Measurements from ENCODE around the gene CRY2.

Gene CRY2

DNA sequence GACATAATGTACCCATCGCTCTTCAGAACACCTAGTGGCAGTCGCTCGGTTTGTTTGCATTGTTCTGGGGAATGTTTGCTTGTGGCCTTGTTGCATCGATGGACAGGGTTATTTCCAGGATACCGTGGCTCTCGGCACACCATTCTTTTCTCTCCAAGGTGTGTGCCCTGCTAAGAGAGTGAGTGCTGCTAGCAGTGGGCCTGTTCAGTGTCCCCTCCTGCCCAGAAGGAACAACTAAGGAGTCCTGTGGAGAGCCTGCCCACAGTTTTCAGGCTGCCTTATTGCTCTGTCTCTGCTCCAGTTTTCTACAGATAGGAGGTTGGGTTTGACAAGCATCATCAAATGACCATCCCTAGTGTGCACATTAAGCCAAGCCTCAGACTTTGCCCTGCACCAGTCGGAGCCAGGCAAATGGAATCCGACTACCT is 1.4 kb downstream of the CRY2 start:
- DNase-seq (ENCODE audit: low spot score): no peak

DNA sequence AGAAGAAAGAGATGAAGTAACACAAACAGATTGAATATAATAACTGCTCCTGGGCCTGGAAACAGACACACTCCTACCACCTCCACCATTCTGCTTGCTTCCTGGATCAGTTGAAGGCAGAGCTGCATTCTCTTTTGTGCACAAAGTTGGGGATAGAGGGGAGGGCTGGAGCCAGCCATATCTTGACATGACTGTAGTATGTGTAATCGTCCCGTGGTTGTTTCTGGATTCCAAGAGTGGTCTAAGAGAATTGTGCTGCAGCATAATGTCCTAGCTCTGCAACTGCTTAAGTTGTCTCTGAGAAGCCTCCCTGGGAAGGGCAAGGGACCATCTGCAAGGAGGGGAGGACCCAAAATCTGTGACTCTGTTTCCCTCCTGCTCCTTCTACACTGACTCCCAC is 3.2 kb downstream of the CRY2 start:
- DNase-seq (ENCODE audit: low spot score): no peak

DNA sequence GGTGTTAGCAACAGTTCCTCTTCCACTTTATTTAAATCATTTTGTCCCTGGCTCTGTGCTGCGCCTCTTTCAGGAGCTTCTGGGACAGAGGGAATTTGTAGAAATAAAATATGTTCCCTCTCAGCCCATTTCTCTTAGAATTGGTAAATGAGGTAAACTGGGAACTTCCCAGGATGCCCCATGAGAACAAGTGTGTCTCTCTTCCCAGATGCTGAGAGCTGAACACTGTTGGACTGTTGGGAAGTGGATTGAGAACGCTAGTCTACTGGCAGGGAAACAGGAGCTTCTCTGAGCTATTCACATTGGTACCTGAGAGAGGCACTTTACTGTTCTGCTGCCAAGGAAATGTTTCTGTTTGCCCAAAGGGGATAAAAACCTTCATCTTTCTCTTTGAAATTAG is 4.0 kb downstream of the CRY2 start:
- no peak for DNase-seq (ENCODE audit: low spot score)

DNA sequence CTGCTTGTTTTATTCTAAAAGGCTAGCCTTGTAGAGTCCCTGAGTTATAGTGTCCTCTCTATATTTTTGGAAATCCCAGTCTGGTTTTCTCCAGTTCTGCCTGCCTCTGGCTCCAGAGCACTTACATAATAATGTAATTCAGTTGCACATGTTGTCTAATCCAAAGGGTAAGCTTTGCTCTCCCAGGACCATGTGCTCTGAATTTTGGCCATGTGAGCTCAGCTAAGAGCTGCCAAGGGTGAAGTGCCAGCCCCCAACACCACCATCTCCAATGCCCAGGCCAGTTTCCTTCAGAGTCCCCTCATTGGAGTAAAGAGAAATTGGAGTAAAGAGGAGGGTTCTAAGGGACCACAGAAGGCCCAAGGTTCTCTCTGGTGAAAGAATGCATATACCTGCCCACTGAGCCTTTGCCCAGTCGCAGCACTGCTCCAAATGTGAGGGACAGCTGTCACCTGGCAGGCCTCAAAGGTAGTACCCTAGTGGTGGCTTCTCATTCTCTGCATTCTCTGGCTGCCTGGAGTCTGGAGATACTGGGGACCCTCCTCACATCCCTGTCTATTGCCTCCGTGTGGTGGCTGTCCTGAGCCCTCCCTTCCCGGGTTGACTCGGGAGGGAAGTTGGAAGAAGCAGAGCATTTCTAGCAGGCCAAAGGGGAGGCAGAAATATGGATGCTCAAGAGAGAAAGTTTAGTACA is 4.9 kb downstream of the CRY2 start:
- peak; percentile 60 for DNase-seq (ENCODE audit: low spot score)

DNA sequence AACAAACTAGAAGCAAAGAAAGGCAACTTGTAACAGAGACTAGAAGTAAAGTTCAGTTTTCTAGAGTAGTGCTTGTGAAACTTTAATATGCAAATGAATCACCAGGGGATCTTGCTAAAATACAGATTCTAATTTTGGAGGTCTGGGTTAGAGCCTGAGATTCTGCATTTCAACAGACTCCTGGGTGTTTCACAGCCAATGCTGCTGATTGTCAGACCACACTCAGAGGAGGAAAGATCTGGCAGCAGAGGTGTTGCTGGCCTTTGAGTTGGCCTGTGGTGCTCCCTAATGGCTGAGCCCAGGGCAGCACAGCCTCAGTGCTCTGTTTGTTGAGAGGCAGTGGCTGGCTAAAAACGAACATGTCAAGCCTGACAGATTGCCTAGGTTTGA is 5.4 kb downstream of the CRY2 start:
- DNase-seq (ENCODE audit: low spot score): no peak

DNA sequence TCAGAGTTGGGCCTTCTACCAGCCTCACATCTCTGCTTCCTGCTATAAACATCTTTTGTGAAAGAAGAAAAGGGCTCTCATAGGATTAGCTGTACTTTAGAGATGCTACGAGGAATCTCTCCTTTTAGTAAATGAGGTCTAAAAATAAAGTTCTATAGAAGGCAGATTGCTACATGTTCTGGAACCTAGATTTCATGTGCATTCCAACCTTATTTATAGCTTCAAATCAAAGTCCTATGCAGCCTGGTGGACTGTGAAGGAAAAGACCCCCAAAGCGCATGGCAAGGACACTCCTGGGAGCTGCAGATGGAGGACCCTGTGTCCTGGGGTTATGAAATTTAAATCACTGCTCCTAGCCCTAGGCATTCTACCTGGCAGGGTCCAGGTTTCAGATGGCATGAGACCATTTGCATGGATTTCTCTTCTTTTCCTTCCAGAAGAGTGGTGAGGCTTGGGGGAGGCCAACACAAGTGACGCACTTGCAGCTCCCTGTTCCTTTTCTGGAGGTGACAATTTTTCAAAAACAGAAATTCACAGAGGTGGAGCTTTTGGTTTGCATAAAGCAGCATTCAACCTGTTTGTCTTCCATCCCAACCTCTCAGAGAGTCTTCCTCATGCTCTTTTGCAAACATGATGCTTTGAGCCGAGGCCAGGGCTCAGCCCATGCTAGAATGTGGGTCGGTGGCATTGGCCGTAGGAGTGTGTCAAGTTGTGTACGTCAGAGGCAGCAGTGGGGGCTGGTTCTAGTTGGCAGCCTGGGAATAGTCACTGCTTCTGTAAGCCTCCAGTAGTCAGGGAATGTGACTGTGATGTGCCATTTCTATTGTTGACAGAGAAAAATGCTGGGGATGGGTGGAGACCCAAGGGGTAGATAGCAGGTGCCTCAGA is 6.3 kb downstream of the CRY2 start:
- no peak for DNase-seq (ENCODE audit: low spot score)

DNA sequence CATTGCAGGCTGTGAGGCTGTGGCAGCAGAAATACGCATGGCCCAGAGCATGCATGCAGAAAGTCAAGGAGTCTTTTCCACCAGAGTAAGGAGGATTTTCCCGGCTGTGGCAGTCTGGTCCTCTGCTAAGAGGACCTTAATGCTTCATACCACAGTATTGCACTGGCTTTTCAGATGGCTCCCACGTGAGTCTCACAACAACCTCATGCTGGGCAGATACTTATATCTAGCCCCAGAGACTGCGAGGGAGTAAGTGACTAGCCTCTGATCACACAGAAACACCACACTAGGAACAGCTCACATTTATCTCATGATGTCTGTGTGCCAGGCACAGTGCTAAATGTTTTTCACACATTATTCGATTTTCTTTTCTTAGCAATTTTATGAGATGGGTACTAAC is 8.0 kb downstream of the CRY2 start:
- no peak for DNase-seq (ENCODE audit: low spot score)

DNA sequence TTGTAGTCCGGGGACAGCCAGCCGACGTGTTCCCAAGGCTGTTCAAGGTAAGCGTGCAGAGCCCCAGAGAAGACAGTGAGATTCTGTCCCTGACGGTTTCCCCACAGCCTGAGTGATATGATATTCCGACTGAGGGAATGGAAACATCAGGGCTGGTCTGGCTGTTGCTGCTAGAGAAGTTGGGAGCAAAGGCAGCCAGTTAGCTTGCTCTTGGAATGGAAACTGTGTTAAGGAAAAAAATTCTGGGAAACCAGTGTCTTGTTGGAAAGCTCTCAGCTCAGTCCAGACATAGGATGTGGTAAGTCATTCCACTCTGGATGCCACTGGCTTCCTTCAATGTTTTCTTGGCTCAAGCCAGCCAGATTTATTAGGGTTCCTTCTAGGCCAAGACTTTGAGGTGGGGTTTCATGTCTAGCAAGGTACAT is 8.8 kb downstream of the CRY2 start:
- no peak for DNase-seq (ENCODE audit: low spot score)

DNA sequence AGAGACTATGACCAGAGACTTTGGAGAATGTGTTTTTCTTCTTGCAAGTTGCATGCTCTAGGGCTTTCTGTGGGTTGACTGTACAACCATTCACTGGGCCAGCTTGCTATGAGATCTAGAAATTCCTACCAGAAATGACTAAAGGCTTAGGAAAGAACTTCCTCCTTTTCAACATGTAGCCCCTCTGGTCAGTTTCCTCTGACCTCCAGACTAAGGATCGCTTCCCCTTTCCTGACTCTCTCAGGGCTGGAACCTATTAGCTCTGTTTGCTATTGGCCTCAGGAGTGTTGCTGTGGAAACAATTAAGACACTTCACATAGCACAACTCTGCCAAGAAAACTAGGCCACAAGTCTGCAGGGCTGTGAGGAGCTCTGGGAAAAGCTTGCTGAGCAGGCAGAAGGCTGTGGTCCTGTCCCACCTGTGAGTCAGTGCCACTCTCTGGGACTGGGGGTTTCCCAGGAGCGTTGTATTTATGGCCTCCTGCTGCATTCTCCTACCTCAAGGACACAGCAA is 10.7 kb downstream of the CRY2 start:
- peak; percentile 64 for DNase-seq (ENCODE audit: low spot score)

DNA sequence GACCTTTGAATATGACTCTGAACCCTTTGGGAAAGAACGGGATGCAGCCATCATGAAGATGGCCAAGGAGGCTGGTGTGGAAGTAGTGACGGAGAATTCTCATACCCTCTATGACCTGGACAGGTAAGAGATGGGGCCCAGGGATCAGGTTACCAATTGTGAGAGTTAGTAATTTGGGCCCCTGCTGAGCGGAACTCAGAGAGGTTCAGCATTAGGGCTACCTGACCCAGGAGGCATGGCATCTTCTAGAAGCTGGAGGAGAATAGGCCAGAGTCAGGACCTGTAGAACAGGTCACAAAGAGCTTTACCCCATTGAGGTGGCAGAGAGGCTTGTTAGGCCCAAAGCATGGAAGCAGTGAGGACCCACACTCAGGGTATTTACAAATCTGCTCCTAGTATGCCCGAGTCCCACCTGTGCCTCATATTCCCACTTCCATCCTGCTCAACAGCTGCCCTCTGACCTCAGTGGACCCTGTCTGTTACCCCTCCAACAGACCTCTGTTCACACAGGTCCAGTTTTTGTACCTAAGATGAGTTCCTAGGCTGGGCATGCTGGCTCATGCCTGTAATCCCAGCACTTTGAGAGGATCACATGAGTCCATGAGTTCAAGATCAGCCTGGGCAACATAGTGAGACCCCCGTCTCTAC is 11.6 kb downstream of the CRY2 start:
- no peak for DNase-seq (ENCODE audit: low spot score)

DNA sequence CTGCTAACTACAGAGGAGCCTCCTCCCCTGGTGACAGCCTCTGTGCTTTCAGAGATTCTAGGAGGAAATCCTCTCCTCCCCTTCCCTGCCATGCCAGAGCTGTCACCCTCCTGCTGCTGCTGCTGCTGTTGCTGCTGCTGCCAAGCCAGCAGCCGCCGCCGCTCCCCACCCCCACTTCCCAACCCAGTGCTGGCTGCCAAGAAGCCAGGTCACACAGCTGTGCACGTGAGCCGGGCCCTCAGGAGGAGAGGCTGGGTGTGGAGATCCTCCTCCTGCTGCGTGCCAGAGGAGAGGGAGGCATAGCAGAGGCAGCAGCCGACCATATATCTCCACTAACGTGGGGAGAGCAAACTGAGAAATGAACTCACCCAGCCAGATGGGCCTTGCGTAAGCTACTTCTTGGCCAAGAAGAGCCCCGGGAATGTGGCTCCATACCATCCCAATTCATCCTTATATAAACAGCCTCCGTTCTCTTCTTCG is 12.4 kb downstream of the CRY2 start:
- DNase-seq (ENCODE audit: low spot score): peak; percentile 82

DNA sequence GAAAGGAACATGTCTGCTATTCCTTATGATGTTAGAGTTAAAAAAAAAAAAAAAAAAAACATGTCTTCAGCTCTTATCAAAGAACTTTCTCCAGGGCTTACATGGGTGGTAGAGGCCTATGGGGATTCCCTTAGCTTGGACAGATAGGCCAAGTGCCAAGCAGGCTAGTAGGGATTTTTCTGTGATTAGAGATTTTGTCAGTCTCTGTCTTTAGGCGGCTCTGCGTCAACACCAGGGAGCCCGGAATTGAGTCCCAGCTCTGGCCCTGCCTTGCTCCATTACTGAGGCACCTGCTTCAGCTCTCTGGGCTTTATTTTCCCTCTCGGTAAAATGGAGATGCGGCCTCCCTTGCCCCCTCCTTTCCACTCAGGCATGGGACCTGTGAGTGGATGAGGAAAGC is 13.1 kb downstream of the CRY2 start:
- no peak for DNase-seq (ENCODE audit: low spot score)

DNA sequence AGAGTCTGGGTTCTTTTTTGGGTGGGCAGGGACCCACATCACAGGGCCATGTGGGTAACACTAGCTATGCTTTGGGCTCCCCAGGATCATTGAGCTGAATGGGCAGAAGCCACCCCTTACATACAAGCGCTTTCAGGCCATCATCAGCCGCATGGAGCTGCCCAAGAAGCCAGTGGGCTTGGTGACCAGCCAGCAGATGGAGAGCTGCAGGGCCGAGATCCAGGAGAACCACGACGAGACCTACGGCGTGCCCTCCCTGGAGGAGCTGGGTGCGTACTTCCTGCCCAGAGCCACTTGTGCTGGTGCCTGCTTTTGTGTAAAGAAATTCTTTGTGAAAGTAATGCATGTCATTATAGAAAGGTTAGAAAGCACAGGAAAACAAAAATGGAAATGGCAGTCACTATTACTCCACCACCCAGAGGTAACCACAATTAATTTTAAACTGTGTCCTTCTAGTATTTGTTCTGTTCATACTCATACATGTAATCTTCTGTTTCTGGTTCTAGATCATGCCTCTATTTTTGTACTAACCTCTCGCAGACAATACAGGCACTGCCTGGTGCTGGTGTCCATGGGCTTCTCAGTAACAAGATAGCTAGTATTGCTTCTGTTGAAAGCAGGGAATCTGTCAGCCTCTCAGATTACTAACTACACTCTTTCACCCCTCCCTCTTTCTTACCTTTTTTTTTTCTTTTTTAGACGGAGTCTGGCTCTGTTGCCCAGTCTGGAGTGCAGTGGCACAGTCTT is 13.7 kb downstream of the CRY2 start:
- no peak for DNase-seq (ENCODE audit: low spot score)

DNA sequence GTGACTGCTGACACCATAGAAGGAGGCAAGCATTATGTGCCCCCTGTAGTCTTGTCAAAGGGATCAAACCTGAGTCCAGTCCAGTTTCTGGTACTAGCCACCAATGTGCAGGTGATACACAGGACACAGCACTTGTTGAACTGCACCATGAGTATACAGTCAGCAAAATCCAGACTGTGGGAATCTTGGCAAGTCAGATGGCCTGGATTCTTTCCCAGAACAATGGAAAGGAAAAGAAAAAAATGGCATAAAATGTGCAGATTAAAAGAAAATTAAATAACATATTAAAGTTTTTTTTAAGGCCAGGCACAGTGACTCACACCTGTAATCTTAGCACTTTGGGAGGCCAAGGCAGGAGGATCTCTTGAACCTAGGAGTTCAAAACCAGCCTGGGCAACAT is 16.8 kb downstream of the CRY2 start:
- no peak for DNase-seq (ENCODE audit: low spot score)

DNA sequence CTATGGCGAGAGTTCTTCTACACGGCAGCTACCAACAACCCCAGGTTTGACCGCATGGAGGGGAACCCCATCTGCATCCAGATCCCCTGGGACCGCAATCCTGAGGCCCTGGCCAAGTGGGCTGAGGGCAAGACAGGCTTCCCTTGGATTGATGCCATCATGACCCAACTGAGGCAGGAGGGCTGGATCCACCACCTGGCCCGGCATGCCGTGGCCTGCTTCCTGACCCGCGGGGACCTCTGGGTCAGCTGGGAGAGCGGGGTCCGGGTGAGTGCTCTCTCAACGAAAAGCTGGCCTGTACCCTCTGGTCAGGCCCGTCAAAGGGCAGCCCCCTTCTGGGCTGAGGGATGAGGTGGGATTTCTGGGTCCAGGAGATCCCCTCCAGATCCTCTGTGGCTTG is 22.3 kb downstream of the CRY2 start:
- no peak for DNase-seq (ENCODE audit: low spot score)

DNA sequence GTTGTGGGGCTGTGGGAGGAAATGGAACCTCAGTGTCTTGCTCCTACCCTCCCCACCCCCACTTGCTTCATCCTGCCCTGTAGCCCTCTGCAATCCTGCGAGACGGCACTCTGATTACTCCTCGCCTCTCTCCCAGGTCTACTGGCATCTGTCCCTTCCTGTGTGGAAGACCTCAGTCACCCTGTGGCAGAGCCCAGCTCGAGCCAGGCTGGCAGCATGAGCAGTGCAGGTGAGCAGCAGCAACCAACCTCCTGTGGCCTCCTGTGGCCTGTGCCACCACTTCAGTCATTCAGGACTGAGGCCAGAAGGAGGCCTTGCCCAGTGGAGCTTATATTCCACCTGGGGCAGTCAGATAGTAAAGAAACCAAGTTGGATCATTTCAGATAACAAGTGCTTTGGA is 23.4 kb downstream of the CRY2 start:
- DNase-seq (ENCODE audit: low spot score): no peak

DNA sequence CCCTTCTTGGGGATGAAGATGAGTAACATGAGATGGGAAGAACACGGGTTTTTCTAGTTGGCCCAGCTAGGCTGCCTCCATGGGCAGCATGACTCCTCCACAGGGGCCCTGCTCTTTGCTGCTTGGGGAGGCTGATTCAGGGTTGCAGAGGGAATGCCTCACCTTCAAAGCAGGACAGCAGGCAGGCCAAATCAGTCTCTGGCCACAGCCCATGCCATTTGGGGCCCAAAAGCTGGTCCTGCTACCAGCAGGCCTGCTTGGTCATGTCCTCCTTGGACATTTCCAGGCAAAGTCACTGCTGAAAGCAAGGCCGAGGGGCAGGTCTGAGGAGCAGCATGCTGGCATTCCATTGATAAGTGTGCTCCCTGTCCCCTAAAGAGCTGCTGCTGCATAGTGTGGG is 24.4 kb downstream of the CRY2 start:
- DNase-seq (ENCODE audit: low spot score): no peak

DNA sequence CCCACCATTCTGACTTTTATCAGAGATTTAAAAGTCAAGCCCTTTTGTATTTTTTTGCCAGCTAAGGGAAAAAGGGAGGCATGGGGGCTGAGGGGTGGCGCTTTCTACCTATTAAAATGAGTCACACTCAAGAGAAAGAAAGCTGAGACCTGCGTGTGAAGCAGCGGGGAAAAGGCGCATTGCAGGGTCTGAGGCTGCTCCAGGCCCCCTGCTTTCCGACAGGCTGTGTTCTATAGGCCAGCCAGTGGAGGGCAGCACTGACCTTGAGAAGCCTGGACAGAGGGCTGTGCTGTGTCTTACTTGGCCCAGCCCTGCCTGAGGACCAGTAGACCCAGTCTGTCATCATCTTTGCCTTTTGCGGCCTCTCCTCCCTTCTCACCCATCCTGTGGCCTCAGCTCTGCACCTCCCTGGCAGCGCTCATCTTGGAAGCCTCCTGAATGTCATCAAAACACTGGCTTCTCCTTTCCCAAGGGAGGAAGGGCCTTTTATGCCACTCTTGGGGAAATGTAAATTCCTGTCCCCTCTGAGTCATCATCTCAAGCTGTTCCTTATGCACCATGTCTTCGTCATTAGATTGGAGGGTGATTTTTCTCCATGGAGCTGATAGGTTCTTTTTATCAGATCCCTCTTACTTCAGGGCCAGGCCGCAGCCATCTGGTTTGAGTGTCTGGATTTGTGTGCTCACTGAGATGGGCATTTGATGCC is 25.5 kb downstream of the CRY2 start:
- peak; percentile 79 for DNase-seq (ENCODE audit: low spot score)

DNA sequence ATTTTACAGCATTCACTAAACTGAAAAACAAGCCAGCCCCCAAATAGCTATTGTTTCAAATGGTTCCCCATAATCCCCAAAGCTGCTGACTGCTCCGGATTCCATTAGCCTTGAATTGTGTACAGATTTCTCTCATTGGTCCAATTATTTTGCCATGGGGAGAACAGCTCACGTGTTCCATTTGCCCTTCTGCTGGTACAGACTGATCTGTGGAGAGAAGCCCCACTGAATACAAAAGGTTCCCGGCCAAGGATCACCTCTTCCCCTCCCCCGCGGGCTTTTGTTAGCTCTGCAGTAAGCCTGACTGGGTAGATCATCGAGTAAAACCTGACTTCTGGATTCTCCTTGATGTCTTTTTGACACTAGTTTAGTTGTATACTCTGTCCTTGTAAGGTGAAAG is 29.1 kb downstream of the CRY2 start:
- DNase-seq (ENCODE audit: low spot score): no peak

DNA sequence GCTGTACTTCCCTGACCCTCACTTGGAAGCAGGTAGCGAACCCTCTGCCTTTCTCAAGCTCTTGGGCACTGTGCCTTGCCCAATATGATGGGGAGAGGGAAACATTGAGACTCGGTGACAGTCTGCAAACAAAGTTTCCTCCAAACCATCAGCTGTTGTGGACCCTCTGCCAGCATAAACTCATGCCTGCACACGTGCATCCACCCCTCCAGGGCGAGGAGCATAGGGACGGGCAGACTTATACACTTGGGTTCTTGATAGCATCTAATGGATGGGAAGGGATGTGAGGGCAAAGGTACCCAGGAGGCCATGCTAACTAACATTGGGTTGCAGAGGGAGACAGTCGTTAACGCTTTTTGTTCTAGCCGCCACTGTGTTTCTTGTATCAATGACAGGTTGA is 29.9 kb downstream of the CRY2 start:
- DNase-seq (ENCODE audit: low spot score): no peak

DNA sequence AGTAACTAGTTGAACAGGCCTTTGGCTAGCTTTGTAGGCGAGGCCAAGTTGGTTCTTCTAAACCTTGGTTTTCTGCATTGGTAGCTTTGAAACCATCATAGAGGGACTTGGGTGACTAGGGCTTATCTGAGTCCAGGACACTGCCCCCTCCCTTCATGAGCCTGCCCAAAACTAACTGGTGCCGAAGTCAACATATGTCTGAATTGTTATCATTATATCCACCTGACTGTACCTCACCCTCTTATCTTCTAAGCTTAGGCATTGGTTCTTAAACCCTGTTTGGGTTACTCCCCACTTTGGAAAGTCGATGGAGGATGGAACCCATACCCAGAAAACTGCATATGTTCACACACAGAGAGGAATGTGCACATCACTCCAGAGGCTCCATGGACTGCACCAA is 30.6 kb downstream of the CRY2 start:
- DNase-seq (ENCODE audit: low spot score): no peak

Measured in globus pallidus (tissue), 1 donor.